CD4-positive, alpha-beta T cell treated with Interleukin-1 beta for 1 hour (primary cell): ENCODE data around the gene ASH1L.
"Not testable (repeated sequence)": the region's sequence is repeated elsewhere in the genome, so short reads cannot be mapped to it uniquely, and the experiment has no call there.

Experiments
- DNase-seq, 2 donors: peaks; one replicate each; pipeline ENCODE4 v3.0.0-alpha.2; 2020 to 2022

The ASH1L gene

DNA sequence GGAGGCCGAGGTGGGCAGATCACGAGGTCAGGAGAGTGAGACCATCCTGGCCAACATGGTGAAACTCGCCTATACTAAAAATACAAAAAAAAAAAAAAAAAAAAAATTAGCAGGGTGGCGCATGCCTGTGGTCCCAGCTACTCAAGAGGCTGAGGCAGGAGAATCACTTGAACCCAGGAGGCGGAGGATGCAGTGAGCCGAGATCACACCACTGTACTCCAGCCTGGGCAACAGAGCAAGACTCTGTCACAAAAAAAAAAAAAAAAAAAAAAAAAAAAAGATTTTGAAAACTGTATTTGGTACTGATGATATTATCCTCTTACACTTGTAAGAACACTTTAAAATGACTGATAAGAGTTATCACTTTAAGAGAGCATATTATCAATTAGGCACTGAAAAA, 74.2 kb downstream of the ASH1L start:
- DNase-seq: not testable (repeated sequence)

GRCh38 chr1:155487541-155487940, 75.1 kb downstream of the ASH1L start:
- DNase-seq: no peak

DNA sequence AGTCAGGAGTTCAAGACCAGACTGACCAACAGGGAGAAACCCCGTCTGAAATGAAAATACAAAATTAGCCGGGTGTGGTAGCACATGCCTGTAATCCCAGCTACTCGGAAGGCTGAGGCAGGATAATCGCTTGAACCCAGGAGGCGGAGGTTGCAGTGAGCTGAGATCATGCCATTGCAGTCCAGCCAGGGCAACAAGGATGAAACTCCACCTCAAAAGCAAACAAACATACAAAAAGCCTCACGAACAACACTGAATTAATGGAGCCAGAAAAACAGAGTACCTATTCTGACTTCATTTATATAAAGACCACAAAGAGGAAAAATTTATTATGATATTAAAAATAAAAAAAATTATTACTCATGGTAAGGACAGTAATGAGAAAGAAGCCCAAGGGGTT, 75.7 kb downstream of the ASH1L start:
- DNase-seq: not testable (repeated sequence)

DNA sequence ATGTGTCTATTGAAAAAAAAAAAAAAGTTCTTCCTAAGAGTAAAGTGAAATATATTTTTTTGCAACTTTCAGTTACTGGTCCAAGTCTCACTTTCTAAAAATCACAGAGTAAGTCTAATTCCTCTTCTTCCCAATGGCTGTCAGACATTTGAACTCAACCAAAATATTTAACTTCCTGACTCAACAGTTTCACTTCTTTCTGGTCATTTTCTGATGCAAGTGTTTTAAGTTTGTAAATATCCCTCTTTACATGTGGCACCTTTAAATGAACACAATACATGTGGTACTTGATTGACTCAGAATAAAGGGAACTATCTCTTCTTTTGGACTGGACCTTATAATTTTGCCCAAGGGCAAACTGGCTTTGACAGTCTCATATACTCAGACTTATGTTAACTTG, 76.7 kb downstream of the ASH1L start:
- no peak for DNase-seq

DNA sequence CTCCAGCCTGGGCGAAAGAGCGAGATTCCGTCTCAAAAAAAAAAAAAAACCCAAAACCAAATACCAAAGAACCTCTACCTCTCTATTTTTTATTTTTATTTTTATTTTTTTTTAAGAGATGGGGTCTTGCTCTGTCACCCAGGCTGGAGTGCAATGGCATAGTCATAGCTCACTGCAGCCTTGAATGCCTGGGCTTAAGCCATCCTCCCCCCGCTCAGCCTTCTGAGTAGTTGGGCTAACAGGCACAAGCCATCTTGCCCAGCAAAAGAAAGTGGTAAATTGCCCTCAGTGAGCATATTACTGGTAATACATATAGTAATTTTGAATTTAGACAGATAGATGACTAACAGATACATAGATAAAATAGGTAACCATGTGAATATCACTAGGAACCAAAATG, 77.4 kb downstream of the ASH1L start:
- no peak for DNase-seq

- DNase-seq: no peak
Measured at GRCh38 chr1:155481741-155482241, 80.8 kb downstream of the ASH1L start.

GRCh38 chr1:155479205-155479604, 83.4 kb downstream of the ASH1L start:
- no peak for DNase-seq

GRCh38 chr1:155478270-155478852, 84.2 kb downstream of the ASH1L start:
- no peak for DNase-seq

- DNase-seq: no peak
Measured at GRCh38 chr1:155474146-155474545, 88.5 kb downstream of the ASH1L start.

- DNase-seq: no peak
Measured at GRCh38 chr1:155473151-155473821, 89.3 kb downstream of the ASH1L start.

DNA sequence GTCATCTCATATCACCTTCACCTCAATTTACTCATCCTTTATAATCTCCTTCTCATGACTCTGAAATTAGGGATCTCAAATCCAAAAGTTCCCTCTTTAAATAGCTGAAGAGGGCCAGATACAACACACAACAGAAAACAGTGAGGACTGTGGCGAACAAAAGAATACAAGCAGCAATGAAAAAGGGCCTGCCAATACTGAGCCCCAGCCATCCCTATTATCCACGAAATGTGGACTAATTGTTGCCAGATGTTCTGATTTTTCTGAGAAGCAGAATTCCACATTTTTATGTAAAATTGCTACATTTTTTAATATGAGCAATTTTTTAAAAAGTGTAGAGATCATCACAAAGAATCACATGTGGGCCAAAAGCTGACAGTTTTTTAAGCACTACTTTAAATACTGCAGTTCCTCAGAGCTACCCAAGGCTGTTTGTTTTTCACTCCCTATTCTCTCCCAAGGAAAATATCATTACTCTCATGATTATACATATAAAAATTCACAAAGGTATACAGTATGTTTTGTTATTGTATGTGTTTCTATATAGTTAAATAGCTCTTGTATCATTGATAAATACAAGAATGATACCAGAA, 90.0 kb downstream of the ASH1L start:
- DNase-seq: no peak

- DNase-seq: no peak
Measured at GRCh38 chr1:155471891-155472290, 90.7 kb downstream of the ASH1L start.

DNA sequence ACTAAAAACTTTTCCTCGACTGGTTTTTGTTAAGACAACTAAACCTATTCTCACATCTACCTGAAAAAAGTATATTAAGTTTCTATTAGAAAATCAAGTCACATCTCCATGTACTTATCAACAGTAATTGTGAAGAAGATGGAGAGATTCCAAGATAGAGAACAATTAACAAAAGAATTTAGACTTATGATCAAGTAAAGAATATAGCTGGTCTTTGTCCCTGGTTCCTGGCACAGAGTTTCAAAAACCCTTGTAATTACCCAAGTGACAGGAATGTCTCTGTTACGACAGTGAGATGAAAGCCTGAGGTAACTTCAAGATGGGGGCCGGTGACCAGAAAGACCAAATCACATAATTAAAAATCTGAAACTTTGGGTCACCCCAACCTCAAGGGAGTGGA, 91.6 kb downstream of the ASH1L start:
- DNase-seq: no peak

GRCh38 chr1:155466996-155467395, 95.6 kb downstream of the ASH1L start:
- no peak for DNase-seq

DNA sequence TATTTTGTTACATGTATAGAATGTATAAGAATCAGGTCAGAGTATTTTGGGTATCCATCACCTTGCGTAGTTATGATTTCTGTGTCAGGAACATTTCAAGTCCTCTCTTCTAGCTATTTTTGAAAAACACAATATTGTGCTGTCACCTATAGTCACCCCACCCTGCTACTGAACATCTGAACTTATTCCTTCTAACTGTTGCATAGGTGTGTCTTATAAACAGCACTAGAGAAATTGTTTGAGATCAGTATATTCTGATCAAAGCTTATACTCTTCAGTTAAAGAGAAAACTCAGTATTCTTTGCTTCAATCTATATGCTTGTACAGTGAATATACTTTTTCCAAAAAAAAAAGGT, 96.0 kb downstream of the ASH1L start:
- DNase-seq: no peak

DNA sequence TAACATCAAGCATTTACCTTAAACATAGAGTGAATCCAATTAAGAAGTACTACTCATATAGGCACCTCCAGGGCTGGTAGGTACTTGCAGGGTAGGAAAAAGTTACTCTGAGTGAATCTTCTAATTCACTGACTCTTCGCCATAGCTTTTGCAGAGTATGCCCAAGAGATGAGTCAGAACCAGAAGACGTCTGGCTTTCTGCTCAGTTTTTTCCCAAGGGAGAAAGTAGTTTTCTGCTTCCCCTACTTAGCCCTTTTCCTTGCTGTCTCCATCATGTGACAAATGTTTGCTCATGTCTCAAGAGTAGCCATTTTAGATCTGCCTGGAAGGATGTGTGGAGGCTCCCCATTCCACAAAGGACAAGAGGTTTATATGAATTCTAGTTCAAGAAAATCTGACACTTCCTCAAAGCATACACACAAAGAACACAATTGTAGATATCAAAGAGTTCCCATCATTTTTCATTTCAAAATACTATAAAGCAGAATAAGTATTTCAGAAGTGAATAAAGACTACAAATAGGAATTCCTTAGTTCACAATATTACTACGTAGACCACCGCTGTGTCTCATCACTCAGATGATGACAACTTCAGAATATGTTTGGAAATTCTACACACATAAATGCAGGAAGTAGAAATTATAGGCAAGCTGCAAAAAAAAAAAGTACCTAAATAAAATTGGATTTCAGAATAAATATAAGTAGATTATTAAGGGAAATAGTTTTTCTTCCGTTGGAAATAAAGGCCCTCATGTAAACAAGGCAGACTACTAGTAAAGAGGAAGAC, 98.5 kb downstream of the ASH1L start:
- no peak for DNase-seq

DNA sequence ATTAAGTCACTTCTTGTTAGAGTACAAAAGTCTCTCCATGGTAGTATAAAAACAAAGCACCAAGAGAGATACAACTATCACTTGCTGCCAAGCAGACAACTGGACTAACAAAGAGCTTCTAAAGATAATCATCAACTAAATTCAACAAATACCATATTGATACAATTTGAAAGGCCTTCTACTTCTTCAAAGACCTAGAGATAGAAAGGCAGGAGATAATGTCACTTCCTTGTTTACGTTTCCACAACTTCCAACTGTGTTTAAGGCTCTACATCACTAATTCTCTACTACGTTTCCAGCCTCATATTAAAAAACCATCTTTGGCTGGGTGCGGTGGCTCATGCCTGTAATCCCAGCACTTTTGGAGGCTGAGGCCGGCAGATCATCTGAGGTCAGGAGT, 104.5 kb downstream of the ASH1L start:
- no peak for DNase-seq

DNA sequence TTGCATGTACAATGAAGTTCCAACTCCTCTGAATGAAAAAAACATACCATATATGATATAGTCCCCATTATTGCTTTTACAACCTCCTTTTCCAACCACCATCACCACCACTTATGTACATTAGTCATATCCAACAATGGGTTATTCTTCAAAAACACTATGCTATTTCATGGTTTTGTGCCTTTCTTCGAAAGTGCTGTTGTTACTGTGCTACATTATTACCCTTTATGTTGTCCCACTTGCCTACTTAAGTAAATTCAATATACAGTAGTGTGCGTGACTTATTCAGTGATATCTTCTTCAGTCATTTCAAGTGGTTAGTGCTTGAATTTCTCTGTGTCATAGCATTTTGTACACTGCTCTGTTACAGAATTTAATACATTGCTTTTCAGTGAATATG, 105.3 kb downstream of the ASH1L start:
- no peak for DNase-seq

- DNase-seq: no peak
Measured at GRCh38 chr1:155455588-155456195, 106.9 kb downstream of the ASH1L start.

- no peak for DNase-seq
Measured at GRCh38 chr1:155454096-155454495, 108.5 kb downstream of the ASH1L start.

- DNase-seq: no peak
Measured at GRCh38 chr1:155453141-155453540, 109.5 kb downstream of the ASH1L start.

GRCh38 chr1:155451199-155451598, 111.4 kb downstream of the ASH1L start:
- DNase-seq: no peak

DNA sequence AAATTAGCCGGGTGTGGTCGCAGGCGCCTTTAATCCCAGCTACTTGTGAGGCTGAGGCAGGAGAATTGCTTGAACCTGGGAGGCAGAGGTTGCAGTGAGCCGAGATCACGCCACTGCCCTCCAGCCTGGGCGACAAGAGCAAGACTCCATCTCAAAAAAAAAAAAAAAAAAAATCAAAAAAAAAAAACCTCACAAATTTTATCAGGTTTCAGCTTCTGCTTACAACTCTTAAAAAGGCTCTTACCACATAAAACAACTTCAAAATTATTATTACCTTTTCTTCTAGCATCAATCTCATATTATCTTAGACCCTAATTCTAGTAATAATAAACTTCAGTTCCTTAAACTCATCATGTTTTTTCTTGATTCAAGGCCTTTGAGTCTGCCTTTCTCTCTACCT, 120.2 kb downstream of the ASH1L start:
- DNase-seq: not testable (repeated sequence)
